ENCODE measurements around the gene GMFB.

GMFB gene

GRCh38 chr14:54478636-54479215 is 10.1 kb downstream of the GMFB start (continued):
- TF ChIP-seq PRDM4 (tag by site-specific recombination; IDR thresholded peaks at IDR 0.05) (no peak), MYNN (tag by site-specific recombination; IDR thresholded peaks at IDR 0.05; ENCODE audit: borderline replicate concordance) (no peak)

DNA sequence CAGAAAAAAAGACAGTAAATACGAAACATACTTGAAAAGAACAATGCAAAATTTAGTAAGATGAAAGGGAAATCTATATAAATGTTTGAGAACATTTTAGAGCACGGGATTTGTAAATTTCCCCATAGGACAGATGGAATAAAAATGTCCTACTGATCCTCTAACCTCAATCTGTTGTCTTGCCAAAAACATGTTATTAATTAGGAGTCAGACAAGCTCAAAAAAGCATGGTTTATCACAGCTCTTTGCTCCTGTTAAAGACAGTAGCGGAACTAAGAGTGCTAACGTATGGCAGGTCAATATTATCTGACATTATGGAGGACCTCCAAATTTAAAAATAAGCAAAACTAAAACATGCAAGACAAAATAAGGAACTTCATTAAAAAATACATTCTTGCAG is 12.9 kb downstream of the GMFB start:
- Histone ChIP-seq H3K4me1 (ENCODE audit: control insufficient read depth, insufficient read depth, low read length) (peaks cover 18% of the 10 kb centered on the region), H3K27ac (ENCODE audit: extremely low read depth, low read depth, low read length) (no peak overlapping the region), H3K4me3 (ENCODE audit: low read depth, low read length) (no peak overlapping the region), H3K36me3 (ENCODE audit: control insufficient read depth in 2 of 2, insufficient read depth in 1 of 2, low read length in 2 of 2) (peaks cover 27 to 38% of the 10 kb centered on the region in 2 experiments; a peak in 2 of 3 replicates), H3K9me3 (ENCODE audit: control insufficient read depth, insufficient read depth, low read depth, low read length) (no peaks in the 10 kb centered on the region)
- POLR2A ChIA-PET = no interaction called here
- no peak for TF ChIP-seq KLF9 (tag by site-specific recombination; IDR thresholded peaks at IDR 0.05; ENCODE audit: low read depth)
- TF ChIP-seq HOXA7 (CRISPR knock-in tag; IDR thresholded peaks at IDR 0.05; ENCODE audit: borderline replicate concordance) = no peak
- no peak for TF ChIP-seq ZNF266 (tag by site-specific recombination; IDR thresholded peaks at IDR 0.05; ENCODE audit: low read depth)
- TF ChIP-seq ZNF549 (tag by site-specific recombination; IDR thresholded peaks at IDR 0.05) = no peak
- TF ChIP-seq ZSCAN5A (tag by site-specific recombination; IDR thresholded peaks at IDR 0.05) = no peak
- no peak for TF ChIP-seq ZBTB21 (tag by site-specific recombination; IDR thresholded peaks at IDR 0.05)
- TF ChIP-seq ZNF473 (tag by site-specific recombination; IDR thresholded peaks at IDR 0.05) = no peak
- TF ChIP-seq ZNF335 (tag by site-specific recombination; conservative IDR thresholded peaks at IDR 0.05) = no peak
- TF ChIP-seq, protein P1, sequence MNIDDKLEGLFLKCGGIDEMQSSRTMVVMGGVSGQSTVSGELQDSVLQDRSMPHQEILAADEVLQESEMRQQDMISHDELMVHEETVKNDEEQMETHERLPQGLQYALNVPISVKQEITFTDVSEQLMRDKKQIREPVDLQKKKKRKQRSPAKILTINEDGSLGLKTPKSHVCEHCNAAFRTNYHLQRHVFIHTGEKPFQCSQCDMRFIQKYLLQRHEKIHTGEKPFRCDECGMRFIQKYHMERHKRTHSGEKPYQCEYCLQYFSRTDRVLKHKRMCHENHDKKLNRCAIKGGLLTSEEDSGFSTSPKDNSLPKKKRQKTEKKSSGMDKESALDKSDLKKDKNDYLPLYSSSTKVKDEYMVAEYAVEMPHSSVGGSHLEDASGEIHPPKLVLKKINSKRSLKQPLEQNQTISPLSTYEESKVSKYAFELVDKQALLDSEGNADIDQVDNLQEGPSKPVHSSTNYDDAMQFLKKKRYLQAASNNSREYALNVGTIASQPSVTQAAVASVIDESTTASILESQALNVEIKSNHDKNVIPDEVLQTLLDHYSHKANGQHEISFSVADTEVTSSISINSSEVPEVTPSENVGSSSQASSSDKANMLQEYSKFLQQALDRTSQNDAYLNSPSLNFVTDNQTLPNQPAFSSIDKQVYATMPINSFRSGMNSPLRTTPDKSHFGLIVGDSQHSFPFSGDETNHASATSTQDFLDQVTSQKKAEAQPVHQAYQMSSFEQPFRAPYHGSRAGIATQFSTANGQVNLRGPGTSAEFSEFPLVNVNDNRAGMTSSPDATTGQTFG (tag by site-specific recombination; IDR thresholded peaks at IDR 0.05; ENCODE audit: borderline replicate concordance) = no peak
- TF ChIP-seq IKZF3 (tag by site-specific recombination; IDR thresholded peaks at IDR 0.05) = no peak
- TF ChIP-seq ZFP69B (tag by site-specific recombination; IDR thresholded peaks at IDR 0.05) = no peak
- TF ChIP-seq, protein P2, sequence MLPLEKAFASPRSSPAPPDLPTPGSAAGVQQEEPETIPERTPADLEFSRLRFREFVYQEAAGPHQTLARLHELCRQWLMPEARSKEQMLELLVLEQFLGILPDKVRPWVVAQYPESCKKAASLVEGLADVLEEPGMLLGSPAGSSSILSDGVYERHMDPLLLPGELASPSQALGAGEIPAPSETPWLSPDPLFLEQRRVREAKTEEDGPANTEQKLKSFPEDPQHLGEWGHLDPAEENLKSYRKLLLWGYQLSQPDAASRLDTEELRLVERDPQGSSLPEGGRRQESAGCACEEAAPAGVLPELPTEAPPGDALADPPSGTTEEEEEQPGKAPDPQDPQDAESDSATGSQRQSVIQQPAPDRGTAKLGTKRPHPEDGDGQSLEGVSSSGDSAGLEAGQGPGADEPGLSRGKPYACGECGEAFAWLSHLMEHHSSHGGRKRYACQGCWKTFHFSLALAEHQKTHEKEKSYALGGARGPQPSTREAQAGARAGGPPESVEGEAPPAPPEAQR (tag by site-specific recombination; IDR thresholded peaks at IDR 0.05) = no peak
- no peak for TF ChIP-seq ZNF366 (tag by site-specific recombination; conservative IDR thresholded peaks at IDR 0.05)
- no peak for TF ChIP-seq ZNF529 (tag by site-specific recombination; IDR thresholded peaks at IDR 0.05; ENCODE audit: insufficient replicate concordance)
- CTCF ChIA-PET = no interaction called here
